ENCODE data around the gene VSTM1.

DNA sequence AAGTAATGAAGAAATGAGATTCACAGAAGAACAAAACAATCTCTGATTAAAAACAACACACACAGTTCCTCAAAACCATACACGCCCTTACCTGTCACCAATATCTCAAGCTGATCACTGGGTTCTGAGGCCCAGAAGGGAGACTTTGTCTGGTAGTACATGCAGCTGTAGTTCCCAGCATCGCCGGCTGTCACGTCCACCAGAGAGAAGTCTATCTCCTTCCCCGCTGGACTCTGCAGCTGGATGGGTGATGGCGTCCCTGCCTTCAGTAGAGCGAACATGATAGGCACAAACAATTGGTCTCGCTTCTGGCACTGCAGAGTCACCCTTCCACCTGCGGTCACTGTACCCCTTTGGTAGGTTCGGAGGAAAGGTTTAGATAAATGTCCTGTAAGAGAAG lies 10.1 kb upstream of the VSTM1 start:
- TF ChIP-seq POLR2AphosphoS5 (IDR thresholded peaks at IDR 0.05; ENCODE audit: low read depth, low read length) (no peak), POLR2A (IDR thresholded peaks at IDR 0.05; ENCODE audit: low read depth, low read length) (no peak), SPI1 (IDR thresholded peaks at IDR 0.05; ENCODE audit: low read depth, low read length) (no peak)

Measured in GM12891 (cell line).